Astrocyte (in vitro differentiated cells and primary cell): Measurements from ENCODE around the gene SSBP2. TPM values are rescaled to one million over a fixed set of nuclear protein-coding genes. Genes with fewer than 3 reads are reported as not detected.

ENCODE experiments used
- DNase-seq: peaks from one replicate; pipeline ENCODE4 v3.0.0-alpha.2; 2010; ENCODE audit warnings: low read depth
- FAIRE-seq: peaks from 2 replicates; lab custom pipeline; 2011; peaks lifted over from hg19 to GRCh38; lab: Jason Lieb, UNC
- H2AFZ ChIP-seq: 2 replicates; pipeline ENCODE4 v1.6.0; 2012; ENCODE audit warnings: low read depth, low read length, inconsistent platforms
- H3K27ac ChIP-seq: 2 replicates; pipeline ENCODE4 v1.5.1; 2011; ENCODE audit warnings: low read depth, low read length, inconsistent platforms
- H3K27me3 ChIP-seq: 2 replicates; pipeline ENCODE4 v1.6.0; 2011; ENCODE audit warnings: low read length, inconsistent platforms; ENCODE audit not compliant: insufficient read depth
- H3K36me3 ChIP-seq: 2 replicates; pipeline ENCODE4 v1.5.1; 2011; ENCODE audit warnings: low read length, inconsistent platforms; ENCODE audit not compliant: insufficient read depth
- H3K4me1 ChIP-seq: 2 replicates; pipeline ENCODE4 v1.5.1; 2011; ENCODE audit warnings: low read length, inconsistent platforms; ENCODE audit not compliant: insufficient read depth
- H3K4me2 ChIP-seq: 2 replicates; pipeline ENCODE4 v1.6.0; 2012; ENCODE audit warnings: low read length, inconsistent platforms
- H3K4me3 ChIP-seq: 2 replicates; pipeline ENCODE4 v1.5.1; 2011; ENCODE audit warnings: low read depth, mild to moderate bottlenecking, low read length, inconsistent platforms; ENCODE audit not compliant: insufficient read depth
- H3K79me2 ChIP-seq: 2 replicates; pipeline ENCODE4 v1.6.0; 2012; ENCODE audit warnings: mild to moderate bottlenecking, low read length, inconsistent platforms; ENCODE audit not compliant: insufficient read depth
- H3K9ac ChIP-seq: 2 replicates; pipeline ENCODE4 v1.6.0; 2012; ENCODE audit warnings: mild to moderate bottlenecking, low read length, inconsistent platforms
- H3K9me3 ChIP-seq: 2 replicates; pipeline ENCODE4 v1.5.1; 2012; ENCODE audit warnings: low read depth, mild to moderate bottlenecking, low read length, inconsistent platforms; ENCODE audit not compliant: insufficient read depth
- H4K20me1 ChIP-seq: 2 replicates; pipeline ENCODE4 v1.6.0; 2012; ENCODE audit warnings: low read length, inconsistent platforms; ENCODE audit not compliant: insufficient read depth
- H3K27ac Mint-ChIP-seq: one replicate; pipeline ENCODE4 v1.8.0; 2021; ENCODE audit warnings: mild to moderate bottlenecking, mixed read lengths; ENCODE audit not compliant: unreplicated experiment
- H3K27me3 Mint-ChIP-seq: one replicate; pipeline ENCODE4 v1.8.0; 2021; ENCODE audit warnings: low read depth, mixed read lengths; ENCODE audit not compliant: unreplicated experiment
- H3K36me3 Mint-ChIP-seq: one replicate; pipeline ENCODE4 v1.8.0; 2021; ENCODE audit warnings: low read depth, mixed read lengths; ENCODE audit not compliant: unreplicated experiment
- H3K4me1 Mint-ChIP-seq: one replicate; pipeline ENCODE4 v1.8.0; 2021; ENCODE audit warnings: low read depth, mixed read lengths; ENCODE audit not compliant: unreplicated experiment
- H3K4me3 Mint-ChIP-seq: one replicate; pipeline ENCODE4 v1.8.0; 2021; ENCODE audit warnings: mild to moderate bottlenecking, moderate library complexity, mixed read lengths; ENCODE audit not compliant: unreplicated experiment
- H3K9me3 Mint-ChIP-seq: one replicate; pipeline ENCODE4 v1.8.0; 2021; ENCODE audit warnings: mild to moderate bottlenecking, mixed read lengths; ENCODE audit not compliant: unreplicated experiment
- CTCF ChIP-seq: IDR thresholded peaks from 2 replicates; pipeline ENCODE4 v1.5.1; 2011; ENCODE audit warnings: low read depth, mild to moderate bottlenecking, inconsistent platforms, low read length, moderate library complexity; ENCODE audit not compliant: insufficient read depth
- EZH2 ChIP-seq: IDR thresholded peaks from 2 replicates; pipeline ENCODE4 v1.6.1; 2012; ENCODE audit warnings: mild to moderate bottlenecking, low read length, inconsistent platforms; ENCODE audit not compliant: insufficient read depth
- total RNA-seq: library from RNA; stranded (reverse); gene quantifications from 2 replicates; pipeline ENCODE4 v1.2.1, GENCODE V29; 2021

SSBP2 gene
- total RNA-seq, 1 donor from 2014 or later: 59.8 TPM

GRCh38 chr5:81522571-81522970 is 228.3 kb downstream of the SSBP2 start:
- no peak overlapping the region for H3K27ac Mint-ChIP-seq
- H3K27me3 Mint-ChIP-seq: no peaks in the 10 kb centered on the region
- no peak overlapping the region for H3K4me2 ChIP-seq
- H3K4me1 Mint-ChIP-seq: peaks cover 12% of the 10 kb centered on the region
- no peaks in the 10 kb centered on the region for H4K20me1 ChIP-seq
- H3K9me3 ChIP-seq: no peaks in the 10 kb centered on the region
- H3K36me3 ChIP-seq: no peaks in the 10 kb centered on the region
- H3K9me3 Mint-ChIP-seq: no peaks in the 10 kb centered on the region
- peaks cover 3% of the 10 kb centered on the region for H3K36me3 Mint-ChIP-seq
- H2AFZ ChIP-seq: no peak overlapping the region
- no peak overlapping the region for H3K9ac ChIP-seq
- DNase-seq (no peak), FAIRE-seq (no peak)
- H3K79me2 ChIP-seq: no peaks in the 10 kb centered on the region
- H3K4me3 Mint-ChIP-seq: no peak overlapping the region
- no peak for TF ChIP-seq CTCF
- TF ChIP-seq EZH2: no peak
- no peak overlapping the region for H3K4me3 ChIP-seq
- no peaks in the 10 kb centered on the region for H3K27me3 ChIP-seq
- H3K4me1 ChIP-seq: no peaks in the 10 kb centered on the region
- no peak overlapping the region for H3K27ac ChIP-seq

- H3K36me3 Mint-ChIP-seq: peaks cover 3% of the 10 kb centered on the region
- H3K4me1 ChIP-seq: no peaks in the 10 kb centered on the region
- TF ChIP-seq EZH2 (no peak), CTCF (no peak)
- no peaks in the 10 kb centered on the region for H3K27me3 ChIP-seq
- no peaks in the 10 kb centered on the region for H3K79me2 ChIP-seq
- H3K4me3 Mint-ChIP-seq: no peak overlapping the region
- FAIRE-seq (peak; percentile 17), DNase-seq (no peak)
- H3K9me3 Mint-ChIP-seq: no peaks in the 10 kb centered on the region
- no peak overlapping the region for H3K4me2 ChIP-seq
- H2AFZ ChIP-seq: no peak overlapping the region
- no peaks in the 10 kb centered on the region for H3K36me3 ChIP-seq
- no peak overlapping the region for H3K9ac ChIP-seq
- H3K27me3 Mint-ChIP-seq: no peaks in the 10 kb centered on the region
- no peaks in the 10 kb centered on the region for H4K20me1 ChIP-seq
- H3K4me3 ChIP-seq: no peak overlapping the region
- H3K9me3 ChIP-seq: no peaks in the 10 kb centered on the region
- peaks cover 12% of the 10 kb centered on the region for H3K4me1 Mint-ChIP-seq
- no peak overlapping the region for H3K27ac Mint-ChIP-seq
- H3K27ac ChIP-seq: no peak overlapping the region
These were observed 230.1 kb downstream of the SSBP2 start for GRCh38 chr5:81520769-81521168.

- no peak overlapping the region for H3K9ac ChIP-seq
- no peak for TF ChIP-seq CTCF
- TF ChIP-seq EZH2: no peak
- H3K27ac Mint-ChIP-seq: no peak overlapping the region
- no peak overlapping the region for H3K4me3 Mint-ChIP-seq
- H3K4me1 Mint-ChIP-seq: peaks cover 4% of the 10 kb centered on the region
- no peaks in the 10 kb centered on the region for H3K9me3 Mint-ChIP-seq
- H3K4me1 ChIP-seq: no peaks in the 10 kb centered on the region
- H3K4me3 ChIP-seq: no peak overlapping the region
- FAIRE-seq: no peak
- H3K27ac ChIP-seq: no peak overlapping the region
- no peaks in the 10 kb centered on the region for H3K79me2 ChIP-seq
- no peaks in the 10 kb centered on the region for H3K27me3 ChIP-seq
- H3K9me3 ChIP-seq: no peaks in the 10 kb centered on the region
- no peak overlapping the region for H3K4me2 ChIP-seq
- H4K20me1 ChIP-seq: no peaks in the 10 kb centered on the region
- no peaks in the 10 kb centered on the region for H3K36me3 ChIP-seq
- H3K27me3 Mint-ChIP-seq: no peaks in the 10 kb centered on the region
- no peak overlapping the region for H2AFZ ChIP-seq
- no peak for DNase-seq
- H3K36me3 Mint-ChIP-seq: peaks cover 3% of the 10 kb centered on the region
These were observed 231.5 kb downstream of the SSBP2 start for GRCh38 chr5:81519217-81519905.
